IgD-negative memory B cell (primary cell): Measurements from ENCODE around the gene SETX. TPM values are rescaled to one million over a fixed set of nuclear protein-coding genes. Genes with fewer than 3 reads are reported as not detected.

Source experiments
- H3K27ac Mint-ChIP-seq, 3 donors: one replicate each; pipeline ENCODE4 v1.8.0; 2020 to 2022; ENCODE audit warnings: mild to moderate bottlenecking in 3 of 3, mixed read lengths in 3 of 3, moderate library complexity in 1 of 3
- H3K27me3 Mint-ChIP-seq: one replicate; pipeline ENCODE4 v1.8.0; 2021; ENCODE audit warnings: mixed read lengths
- H3K36me3 Mint-ChIP-seq: one replicate; pipeline ENCODE4 v1.8.0; 2020; ENCODE audit warnings: mild to moderate bottlenecking, mixed read lengths
- H3K4me1 Mint-ChIP-seq, 3 donors: one replicate each; pipeline ENCODE4 v1.8.0; 2020 to 2022; ENCODE audit warnings: mixed read lengths in 3 of 3, mild to moderate bottlenecking in 1 of 3
- H3K4me3 Mint-ChIP-seq, 4 donors: one replicate each; pipeline ENCODE4 v1.8.0; 2020 to 2022; ENCODE audit warnings: mild to moderate bottlenecking in 4 of 4, mixed read lengths in 4 of 4, moderate library complexity in 3 of 4
- H3K9me3 Mint-ChIP-seq, 3 donors: one replicate each; pipeline ENCODE4 v1.8.0; 2020 to 2021; ENCODE audit warnings: mixed read lengths in 3 of 3, mild to moderate bottlenecking in 1 of 3
- polyA plus RNA-seq: library from polyadenylated mRNA; unstranded; fragments of 300-500 nt; fragmentation: Illumina TruSeq; gene quantifications from one replicate; pipeline ENCODE4 v1.2.3, GENCODE V29; 2021

SETX gene
- polyA plus RNA-seq, 1 donor from 2014 or later = 39.3 TPM

DNA sequence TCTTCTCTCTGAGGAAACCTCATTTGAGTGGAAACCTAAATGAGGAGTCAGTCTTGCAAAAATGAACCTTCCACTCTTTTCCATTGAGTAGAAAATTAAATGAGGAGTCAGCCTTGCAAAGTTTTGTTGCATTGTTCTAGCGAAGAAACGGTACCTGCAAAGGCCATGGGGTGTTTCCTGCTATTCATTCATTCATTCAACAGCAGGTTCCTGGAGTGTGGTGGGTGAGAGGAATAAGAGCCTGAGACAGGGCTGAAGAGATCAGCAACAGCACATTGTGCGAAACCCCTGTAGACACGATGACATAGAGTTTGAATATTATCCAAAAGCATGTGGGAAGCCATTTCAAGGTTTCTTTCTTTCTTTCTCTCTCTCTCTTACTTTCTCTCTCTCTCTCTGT lies 14.6 kb upstream of the SETX start:
- no peaks in the 10 kb centered on the region for H3K9me3 Mint-ChIP-seq
- peak overlapping the region in 1 of 3 donors; percentile 19 for H3K27ac Mint-ChIP-seq
- H3K4me3 Mint-ChIP-seq = no peak overlapping the region
- peaks cover 19 to 32% (median 25%) of the 10 kb centered on the region in 3 donors for H3K4me1 Mint-ChIP-seq
- no peaks in the 10 kb centered on the region for H3K27me3 Mint-ChIP-seq
- peaks cover 2% of the 10 kb centered on the region for H3K36me3 Mint-ChIP-seq

DNA sequence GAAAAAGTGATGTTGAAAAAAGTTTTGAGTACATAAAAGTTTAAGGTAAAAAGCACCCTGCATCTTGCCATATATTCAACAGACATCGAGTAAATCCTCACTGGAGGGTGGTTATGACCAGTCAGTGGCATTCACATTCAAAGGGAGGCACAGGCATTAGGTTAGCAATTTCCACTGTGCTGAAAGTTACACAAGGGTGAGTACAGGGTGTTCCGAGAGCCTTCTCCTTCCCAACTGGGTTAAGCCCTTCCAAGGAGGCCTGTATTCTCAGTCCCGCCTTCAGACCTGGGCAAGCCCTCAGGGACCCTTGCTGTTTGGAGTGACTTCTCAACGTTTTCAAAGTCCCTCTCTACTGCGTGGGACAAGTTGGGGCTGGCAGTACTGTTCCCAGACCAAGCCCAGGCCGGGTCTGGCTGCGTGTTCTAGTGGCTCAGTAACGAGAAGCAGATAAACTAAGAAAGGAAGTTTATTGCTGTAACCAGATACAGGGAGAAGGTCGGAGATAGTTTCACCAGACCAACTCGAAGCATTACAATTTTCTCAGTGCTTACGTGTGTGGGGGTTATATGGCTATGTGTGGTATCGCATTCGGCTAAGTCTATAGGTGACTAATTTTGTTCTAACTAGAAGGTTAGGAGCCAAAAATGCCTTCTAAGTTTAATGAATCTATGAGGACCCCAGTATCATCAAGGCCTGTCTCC lies 13.0 kb upstream of the SETX start:
- Mint-ChIP-seq H3K4me1 (peaks cover 10 to 22% (median 13%) of the 10 kb centered on the region in 3 donors), H3K27ac (no peak overlapping the region), H3K9me3 (no peaks in the 10 kb centered on the region)

DNA sequence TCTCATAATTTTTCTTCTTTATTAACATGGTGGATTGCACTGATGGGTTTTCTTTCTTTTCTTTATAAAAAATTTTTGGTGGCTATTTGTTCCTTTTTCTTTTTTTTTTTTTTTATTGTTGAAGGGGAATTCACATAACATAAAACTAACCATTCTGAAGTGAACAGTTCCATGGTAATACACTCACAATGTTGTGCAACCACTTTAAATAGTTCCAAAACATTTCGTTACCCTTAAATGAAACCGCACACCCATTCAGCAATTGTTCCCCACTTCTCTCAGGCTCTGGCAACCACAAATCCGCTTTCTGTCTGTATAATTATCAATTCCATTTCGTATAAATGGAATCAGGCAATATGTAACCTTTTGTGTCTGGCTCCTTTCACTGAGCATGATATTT lies 11.7 kb upstream of the SETX start:
- H3K4me3 Mint-ChIP-seq = no peak overlapping the region
- no peak overlapping the region for H3K27ac Mint-ChIP-seq
- H3K4me1 Mint-ChIP-seq = peaks cover 5 to 10% (median 8%) of the 10 kb centered on the region in 3 donors
- H3K36me3 Mint-ChIP-seq = no peaks in the 10 kb centered on the region
- no peaks in the 10 kb centered on the region for H3K9me3 Mint-ChIP-seq
- H3K27me3 Mint-ChIP-seq = no peaks in the 10 kb centered on the region

More for the DNA sequence above, 13.0 kb upstream of the SETX start:
- Mint-ChIP-seq H3K36me3 (peaks cover 2% of the 10 kb centered on the region), H3K4me3 (no peak overlapping the region), H3K27me3 (no peaks in the 10 kb centered on the region)

DNA sequence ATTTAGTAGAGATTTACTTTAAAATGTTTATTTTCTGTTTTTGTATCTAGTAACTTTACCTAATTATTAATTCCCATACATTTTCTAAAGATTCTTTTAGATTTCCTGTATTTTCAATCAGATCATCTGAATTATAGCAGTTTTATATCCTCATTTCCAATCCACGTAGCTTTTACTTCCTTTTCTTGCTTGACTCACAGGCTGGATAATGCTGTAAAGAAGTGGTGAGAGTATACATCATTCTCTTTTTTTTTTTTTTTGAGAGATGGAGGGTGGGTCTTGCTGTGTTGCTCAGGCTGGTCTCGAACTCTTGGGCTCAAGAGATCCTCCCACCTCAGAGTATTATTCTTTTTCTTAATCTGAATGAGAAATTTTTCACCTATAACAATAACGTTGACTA lies 11.2 kb upstream of the SETX start:
- H3K4me1 Mint-ChIP-seq = peaks cover 5 to 10% (median 8%) of the 10 kb centered on the region in 3 donors

GRCh38 chr9:132364068-132364467 lies 9.3 kb upstream of the SETX start:
- no peaks in the 10 kb centered on the region for H3K27me3 Mint-ChIP-seq

More for the DNA sequence above, 11.2 kb upstream of the SETX start:
- H3K9me3 Mint-ChIP-seq = no peaks in the 10 kb centered on the region
- H3K36me3 Mint-ChIP-seq = no peaks in the 10 kb centered on the region
- no peaks in the 10 kb centered on the region for H3K27me3 Mint-ChIP-seq
- H3K4me3 Mint-ChIP-seq = no peak overlapping the region
- no peak overlapping the region for H3K27ac Mint-ChIP-seq

DNA sequence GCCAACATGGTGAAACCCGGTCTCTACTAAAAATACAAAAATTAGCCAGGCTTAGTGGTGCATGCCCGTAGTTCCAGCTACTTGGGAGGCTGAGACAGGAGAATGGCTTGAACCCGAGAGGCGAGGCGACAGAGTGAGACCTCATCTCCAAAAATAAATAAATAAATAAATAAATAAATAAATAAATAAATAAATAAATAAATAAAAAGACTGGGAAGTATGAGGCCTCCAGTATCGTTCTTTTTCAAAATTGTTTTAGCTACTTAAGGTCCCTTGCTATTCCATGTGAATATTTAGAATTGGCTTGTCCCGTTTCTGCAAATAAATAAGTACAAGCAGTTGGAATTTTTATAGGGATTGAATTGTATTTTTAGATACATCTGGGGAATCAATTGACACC lies 3.0 kb upstream of the SETX start:
- no peak overlapping the region for H3K4me3 Mint-ChIP-seq

More at GRCh38 chr9:132364068-132364467, 9.3 kb upstream of the SETX start:
- Mint-ChIP-seq H3K9me3 (no peaks in the 10 kb centered on the region), H3K36me3 (no peaks in the 10 kb centered on the region), H3K27ac (no peak overlapping the region), H3K4me1 (peaks cover 7 to 10% (median 7%) of the 10 kb centered on the region in 3 donors), H3K4me3 (no peak overlapping the region)

DNA sequence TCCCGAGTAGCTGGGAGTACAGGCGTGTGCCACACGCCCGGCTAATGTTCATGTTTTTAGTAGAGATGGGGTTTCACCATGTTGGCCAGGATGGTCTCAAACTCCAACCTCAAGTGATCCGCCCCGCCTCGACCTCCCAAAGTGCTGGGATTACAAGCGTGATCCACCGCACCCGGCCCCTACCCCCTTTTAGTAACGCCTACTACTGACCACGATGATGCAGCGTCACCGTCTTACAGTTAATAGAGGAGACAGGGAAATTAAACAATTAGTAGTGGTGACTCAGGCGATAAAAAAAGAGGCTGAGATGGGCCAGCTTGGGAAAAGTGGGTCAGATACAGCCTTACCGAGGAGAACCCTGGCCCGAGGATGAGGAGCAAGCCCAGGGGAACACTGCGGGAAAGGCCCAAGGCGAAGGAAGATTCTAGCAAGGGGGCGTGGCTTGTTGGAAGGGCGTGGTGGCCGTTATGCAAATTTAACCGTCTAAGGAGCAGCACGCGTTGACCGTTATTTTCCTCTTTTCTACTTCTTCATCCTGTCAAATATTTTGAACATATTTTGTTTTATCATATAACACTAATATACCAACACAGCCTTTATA lies 1.6 kb upstream of the SETX start:
- no peaks in the 10 kb centered on the region for H3K27me3 Mint-ChIP-seq
- H3K4me3 Mint-ChIP-seq = peak overlapping the region in 2 of 4 donors; percentile 64 to 76
- no peaks in the 10 kb centered on the region for H3K9me3 Mint-ChIP-seq
- H3K27ac Mint-ChIP-seq = peak overlapping the region; percentile 73 to 92 (median 80)
- H3K4me1 Mint-ChIP-seq = peaks cover 31 to 43% (median 39%) of the 10 kb centered on the region in 3 donors
- peaks cover 4% of the 10 kb centered on the region for H3K36me3 Mint-ChIP-seq

More for the DNA sequence above, 3.0 kb upstream of the SETX start:
- H3K36me3 Mint-ChIP-seq = peaks cover under 1% of the 10 kb centered on the region
- no peaks in the 10 kb centered on the region for H3K27me3 Mint-ChIP-seq
- H3K27ac Mint-ChIP-seq = peak overlapping the region in 1 of 3 donors; percentile 51
- peaks cover 20 to 32% (median 26%) of the 10 kb centered on the region in 3 donors for H3K4me1 Mint-ChIP-seq
- no peaks in the 10 kb centered on the region for H3K9me3 Mint-ChIP-seq

GRCh38 chr9:132351404-132352045 lies 3.3 kb downstream of the SETX start:
- H3K4me3 Mint-ChIP-seq = peak overlapping the region; percentile 57 to 97 (median 84)
- no peaks in the 10 kb centered on the region for H3K9me3 Mint-ChIP-seq
- H3K4me1 Mint-ChIP-seq = peaks cover 41 to 45% (median 42%) of the 10 kb centered on the region in 3 donors
- H3K36me3 Mint-ChIP-seq = peaks cover 4% of the 10 kb centered on the region
- H3K27me3 Mint-ChIP-seq = no peaks in the 10 kb centered on the region
- peak overlapping the region; percentile 43 to 92 (median 91) for H3K27ac Mint-ChIP-seq

DNA sequence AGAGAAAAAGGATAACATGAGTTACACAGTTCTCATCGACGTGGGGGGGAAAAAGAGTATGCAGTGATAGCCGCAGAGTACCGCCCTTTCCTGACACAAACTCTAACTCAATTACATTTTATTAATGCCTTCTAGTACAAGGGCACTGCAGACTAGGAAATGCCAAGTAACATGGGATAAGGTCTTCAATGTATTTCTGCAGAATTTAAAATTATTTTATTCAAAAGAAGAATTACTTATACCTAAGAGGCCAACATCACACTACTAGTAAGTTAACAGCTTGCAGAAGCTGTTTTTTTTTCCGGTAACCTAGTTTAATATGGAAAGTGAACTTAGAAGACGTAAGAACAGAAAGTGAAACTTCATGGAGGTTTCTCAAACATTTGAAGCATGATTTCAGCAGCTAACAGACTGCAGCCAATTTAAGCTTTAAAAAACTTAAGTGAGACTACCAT lies 3.9 kb downstream of the SETX start:
- no peaks in the 10 kb centered on the region for H3K9me3 Mint-ChIP-seq
- no peaks in the 10 kb centered on the region for H3K27me3 Mint-ChIP-seq
- peak overlapping the region; percentile 43 to 92 (median 91) for H3K27ac Mint-ChIP-seq
- H3K36me3 Mint-ChIP-seq = peaks cover 4% of the 10 kb centered on the region
- H3K4me1 Mint-ChIP-seq = peaks cover 38 to 42% (median 41%) of the 10 kb centered on the region in 3 donors
- peak overlapping the region; percentile 57 to 97 (median 84) for H3K4me3 Mint-ChIP-seq

DNA sequence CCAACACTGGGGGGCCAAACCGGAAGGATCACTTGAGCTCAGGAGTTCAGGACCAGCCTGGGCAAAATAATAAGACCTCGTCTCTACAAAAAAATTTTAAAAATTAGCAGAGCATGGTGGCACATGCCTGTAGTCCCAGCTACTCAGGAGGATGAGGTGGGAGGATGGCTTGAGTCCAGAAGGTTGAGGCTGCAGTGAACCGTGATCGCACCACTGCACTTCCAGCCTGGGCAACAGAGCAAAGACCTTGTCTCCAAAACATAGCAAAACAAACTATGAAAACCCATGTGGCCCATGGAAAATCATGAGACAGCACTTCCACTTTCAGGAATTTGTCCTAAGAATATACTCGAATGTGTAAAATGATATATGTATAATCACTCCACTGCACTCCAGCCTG lies 6.1 kb downstream of the SETX start:
- peak overlapping the region in 3 of 4 donors; percentile 28 to 52 (median 45) for H3K4me3 Mint-ChIP-seq
- H3K36me3 Mint-ChIP-seq = peaks cover 4% of the 10 kb centered on the region
- no peaks in the 10 kb centered on the region for H3K9me3 Mint-ChIP-seq
- H3K4me1 Mint-ChIP-seq = peaks cover 33 to 40% (median 38%) of the 10 kb centered on the region in 3 donors
- H3K27me3 Mint-ChIP-seq = no peaks in the 10 kb centered on the region
- H3K27ac Mint-ChIP-seq = peak overlapping the region; percentile 13 to 80 (median 47)

DNA sequence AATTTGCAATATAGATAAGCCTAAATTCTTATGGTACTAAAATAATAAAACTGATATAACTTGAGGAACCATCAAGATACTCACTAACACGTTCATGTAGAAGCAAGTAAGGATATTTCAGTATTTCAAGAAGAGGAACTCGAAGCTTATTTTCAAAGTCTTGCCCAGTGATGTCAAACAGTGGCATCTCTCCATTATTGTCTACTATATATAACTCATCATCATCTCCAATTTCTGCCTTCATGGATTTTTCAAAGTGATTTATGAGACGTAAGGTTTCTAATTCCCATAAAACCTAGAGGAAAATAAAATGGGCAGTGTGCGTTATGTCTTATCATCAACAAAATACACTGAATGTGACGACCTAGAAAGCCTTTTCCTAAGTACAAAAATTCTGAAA lies 8.6 kb downstream of the SETX start:
- Mint-ChIP-seq H3K4me3 (no peak overlapping the region), H3K36me3 (peaks cover 4% of the 10 kb centered on the region), H3K9me3 (no peaks in the 10 kb centered on the region), H3K27me3 (no peaks in the 10 kb centered on the region), H3K27ac (no peak overlapping the region), H3K4me1 (peaks cover 15 to 19% (median 18%) of the 10 kb centered on the region in 3 donors)

DNA sequence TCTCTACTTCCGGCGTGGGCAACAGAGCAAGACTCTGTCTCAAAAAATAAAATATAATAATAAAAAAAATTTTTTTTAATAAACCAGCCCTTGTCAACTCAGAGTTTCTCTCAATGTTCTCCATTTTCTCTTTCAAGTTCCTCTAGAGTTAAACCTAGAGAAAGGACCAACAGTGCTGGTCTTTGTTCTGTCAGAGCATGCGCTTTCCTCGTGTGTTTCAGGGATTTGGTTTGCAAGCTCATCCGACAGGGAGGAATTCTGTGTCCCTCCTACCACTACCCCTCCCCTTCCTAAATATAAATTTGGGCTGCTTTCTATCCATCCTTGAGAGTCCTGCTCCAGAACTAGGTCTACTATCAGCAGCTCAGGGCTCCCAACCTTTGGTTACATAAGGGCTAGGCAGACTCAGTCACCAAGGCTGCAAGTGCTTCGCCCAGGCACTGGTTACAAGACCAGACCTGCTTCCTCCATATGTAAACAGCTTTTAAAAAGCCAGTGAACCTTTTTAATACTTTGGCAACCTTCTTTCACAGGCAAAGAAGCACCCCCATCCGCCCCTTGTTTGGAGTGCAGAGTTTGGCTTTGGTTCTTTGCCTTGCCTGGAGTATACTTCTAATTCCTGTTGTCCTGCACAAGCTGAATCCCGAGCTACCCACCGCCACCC lies 13.5 kb downstream of the SETX start:
- Mint-ChIP-seq H3K27ac (no peak overlapping the region), H3K4me1 (peaks cover 5 to 7% (median 5%) of the 10 kb centered on the region in 3 donors)

GRCh38 chr9:132334364-132334763 lies 20.4 kb downstream of the SETX start:
- no peaks in the 10 kb centered on the region for H3K9me3 Mint-ChIP-seq
- no peak overlapping the region for H3K27ac Mint-ChIP-seq
- H3K36me3 Mint-ChIP-seq = peaks cover 8% of the 10 kb centered on the region
- H3K4me1 Mint-ChIP-seq = peaks cover 0 to 4% (median 0%) of the 10 kb centered on the region in 3 donors
- H3K4me3 Mint-ChIP-seq = no peak overlapping the region
- no peaks in the 10 kb centered on the region for H3K27me3 Mint-ChIP-seq

More for the DNA sequence above, 13.5 kb downstream of the SETX start:
- Mint-ChIP-seq H3K9me3 (no peaks in the 10 kb centered on the region), H3K27me3 (no peaks in the 10 kb centered on the region), H3K36me3 (peaks cover 6% of the 10 kb centered on the region), H3K4me3 (no peak overlapping the region)

DNA sequence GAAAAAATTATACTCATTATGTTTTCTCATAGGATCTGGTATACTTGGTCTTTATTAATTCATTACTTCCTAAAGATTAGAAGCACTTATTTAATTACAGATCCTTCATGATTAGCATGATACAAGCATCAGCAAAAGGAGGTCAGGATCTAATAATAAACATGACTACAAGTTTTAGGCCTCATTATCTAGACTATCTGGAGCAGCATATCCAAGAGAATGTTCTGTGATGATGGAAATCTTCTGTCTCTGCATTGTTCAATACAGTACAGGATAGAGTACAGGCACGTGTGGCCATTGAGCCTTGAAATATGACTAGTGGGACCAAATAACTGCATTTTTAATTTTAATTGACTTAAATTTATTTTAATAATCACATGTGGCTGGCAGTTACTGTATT lies 21.2 kb downstream of the SETX start:
- H3K36me3 Mint-ChIP-seq = peaks cover 15% of the 10 kb centered on the region

More for the DNA sequence above, 21.2 kb downstream of the SETX start:
- Mint-ChIP-seq H3K9me3 (no peaks in the 10 kb centered on the region), H3K4me3 (no peak overlapping the region), H3K27ac (no peak overlapping the region), H3K27me3 (no peaks in the 10 kb centered on the region), H3K4me1 (peaks cover 0 to 4% (median 0%) of the 10 kb centered on the region in 3 donors)
